SK-N-SH (cell line): ENCODE data around the gene HBP1. TPM values are rescaled to one million over a fixed set of nuclear protein-coding genes. Genes with fewer than 3 reads are reported as not detected.
A peak's percentile ranks its signal among the peaks of the same experiment; 100 is the strongest.

Source experiments
- CTCF ChIA-PET: fragments of 300-600, 350-600 bp; formaldehyde crosslinking; extraction: SDS; loops from one replicate; lab custom pipeline; 2021; lab: Yijun Ruan, JAX
- POLR2A ChIA-PET: fragments of 350-600 bp; sonication (Branson Sonifier 250); formaldehyde crosslinking; extraction: SDS; loops from one replicate; lab custom pipeline; 2020; ENCODE audit warnings: antibody characterized with exemption, inconsistent platforms; lab: Yijun Ruan, JAX
- DNase-seq: peaks from one replicate; pipeline ENCODE4 v3.0.0; 2012
- H2AFZ ChIP-seq: fragments of 200-600 bp; sonication (generic); 2 replicates; pipeline ENCODE4 v1.8.1; 2016; ENCODE audit warnings: antibody characterized with exemption, mild to moderate bottlenecking, low read depth
- H3F3A ChIP-seq: fragments of 200-600 bp; sonication (generic); replicated peaks from 2 replicates; pipeline ENCODE3; 2016; ENCODE audit warnings: antibody characterized with exemption, mild to moderate bottlenecking; ENCODE audit not compliant: insufficient read depth
- H3K27ac ChIP-seq, 2 experiments: fragments of 200-500 bp in 1 of 2; fragments of 200-600 bp in 1 of 2; sonication (Bioruptor generic) in 1 of 2; sonication (generic), shearing (Covaris generic) in 1 of 2; 2 replicates each; pipeline versions ENCODE4 v1.5.1 to v1.6.1; 2014 to 2016; ENCODE audit warnings: low read depth in 2 of 2, inconsistent platforms in 1 of 2, low read length in 1 of 2, mild to moderate bottlenecking in 1 of 2, mixed read lengths in 1 of 2
- H3K27me3 ChIP-seq: fragments of 200-600 bp; sonication (generic), shearing (Covaris generic); 2 replicates; pipeline ENCODE4 v1.6.1; 2016; ENCODE audit warnings: mixed run types; ENCODE audit not compliant: insufficient read depth
- H3K36me3 ChIP-seq, 2 experiments: fragments of 200-500 bp in 1 of 2; fragments of 200-600 bp in 1 of 2; sonication (Bioruptor generic) in 1 of 2; sonication (generic) in 1 of 2; replicated peaks in 1 of 2; 2 replicates each; pipeline versions ENCODE3 to v1.5.1; 2014 to 2016; ENCODE audit warnings: low read length in 1 of 2, mild to moderate bottlenecking in 1 of 2; ENCODE audit not compliant: insufficient read depth in 2 of 2, control insufficient read depth in 1 of 2
- H3K4me1 ChIP-seq, 2 experiments: fragments of 200-500 bp in 1 of 2; fragments of 200-600 bp in 1 of 2; sonication (Bioruptor generic) in 1 of 2; sonication (generic), shearing (Covaris generic) in 1 of 2; 2 replicates each; pipeline versions ENCODE4 v1.5.1 to v1.6.1; 2014 to 2016; ENCODE audit warnings: low read depth in 1 of 2, low read length in 1 of 2, mixed run types in 1 of 2; ENCODE audit not compliant: insufficient read depth in 2 of 2, control insufficient read depth in 1 of 2
- H3K4me2 ChIP-seq: fragments of 200-600 bp; sonication (generic), shearing (Covaris generic); 2 replicates; pipeline ENCODE4 v1.6.1; 2017; ENCODE audit warnings: mixed run types
- H3K4me3 ChIP-seq, 2 experiments: fragments of 200-500 bp in 1 of 2; fragments of 200-600 bp in 1 of 2; sonication (Bioruptor generic) in 1 of 2; sonication (generic), shearing (Covaris generic) in 1 of 2; 2 replicates each; pipeline versions ENCODE4 v1.5.1 to v1.8.1; 2014 to 2016; ENCODE audit warnings: low read depth in 2 of 2, inconsistent platforms in 1 of 2, low read length in 1 of 2, mild to moderate bottlenecking in 1 of 2, mixed read lengths in 1 of 2, moderate library complexity in 1 of 2
- H3K79me2 ChIP-seq: fragments of 200-600 bp; sonication (generic); 2 replicates; pipeline ENCODE4 v1.8.1; 2017; ENCODE audit warnings: mild to moderate bottlenecking; ENCODE audit not compliant: insufficient read depth
- H3K9ac ChIP-seq: fragments of 200-600 bp; sonication (generic); 2 replicates; pipeline ENCODE4 v1.6.1; 2017; ENCODE audit warnings: mixed run types
- H3K9me2 ChIP-seq: fragments of 200-600 bp; sonication (generic); 2 replicates; pipeline ENCODE4 v1.6.1; 2017; ENCODE audit warnings: mixed run types
- H3K9me3 ChIP-seq: fragments of 200-600 bp; sonication (generic); 2 replicates; pipeline ENCODE4 v1.6.1; 2017; ENCODE audit warnings: mixed run types, mild to moderate bottlenecking, moderate library complexity
- H4K20me1 ChIP-seq: fragments of 200-600 bp; sonication (generic); 2 replicates; pipeline ENCODE4 v1.6.1; 2017; ENCODE audit warnings: mild to moderate bottlenecking, mixed run types; ENCODE audit not compliant: insufficient read depth
- CTCF ChIP-seq: fragments of 200-600 bp; sonication (generic); IDR thresholded peaks from 2 replicates; pipeline ENCODE4 v1.6.1; 2017; ENCODE audit warnings: antibody characterized with exemption, mild to moderate bottlenecking, moderate library complexity
- ELF1 ChIP-seq: IDR thresholded peaks from 2 replicates; pipeline ENCODE4 v1.4.0; 2012
- EP300 ChIP-seq, 2 experiments: IDR thresholded peaks; 2 replicates each; pipeline versions ENCODE4 v1.4.0 to v1.6.1; 2012; ENCODE audit warnings: borderline replicate concordance in 1 of 2, low read depth in 1 of 2, low read length in 1 of 2
- GABPA ChIP-seq: IDR thresholded peaks from 2 replicates; pipeline ENCODE4 v1.4.0; 2012; ENCODE audit warnings: low read depth, mild to moderate bottlenecking
- GATA2 ChIP-seq: sonication (generic); formaldehyde crosslinking; IDR thresholded peaks from 2 replicates; pipeline ENCODE4 v1.5.0; 2020; ENCODE audit warnings: mild to moderate bottlenecking, missing genetic modification reagents
- NRF1 ChIP-seq: IDR thresholded peaks from 2 replicates; pipeline ENCODE4 v1.6.1; 2012; ENCODE audit warnings: low read depth, mild to moderate bottlenecking, low read length
- PBX3 ChIP-seq: IDR thresholded peaks from 2 replicates; pipeline ENCODE4; 2012
- REST ChIP-seq: IDR thresholded peaks from 2 replicates; pipeline ENCODE4 v1.6.1; 2012; ENCODE audit warnings: mild to moderate bottlenecking, low read depth, low read length, moderate library complexity
- RFX5 ChIP-seq: IDR thresholded peaks from 2 replicates; pipeline ENCODE4 v1.6.1; 2012; ENCODE audit warnings: mild to moderate bottlenecking, improper control_type of control experiment, low read length
- SMC3 ChIP-seq: IDR thresholded peaks from 2 replicates; pipeline ENCODE4 v1.6.1; 2012; ENCODE audit warnings: low read depth, low read length, improper control_type of control experiment
- USF2 ChIP-seq: fragments of 150-350 bp; IDR thresholded peaks from 2 replicates; pipeline ENCODE4 v1.6.1; 2017; ENCODE audit warnings: antibody characterized with exemption, low read length, low read depth, borderline replicate concordance
- YY1 ChIP-seq: IDR thresholded peaks from 2 replicates; pipeline ENCODE4 v1.4.0; 2012; ENCODE audit warnings: low read depth, mild to moderate bottlenecking
- ZBTB33 ChIP-seq: IDR thresholded peaks from 2 replicates; pipeline ENCODE4 v1.4.0; 2012; ENCODE audit warnings: low read depth, borderline replicate concordance
- WGBS: methylation state at CpG from one replicate; pipeline ENCODE4 v1.1.6; 2017; ENCODE audit warnings: low lambda C conversion rate; 5-methylcytosine and 5-hydroxymethylcytosine counted together
- polyA plus RNA-seq, 3 experiments: library from polyadenylated mRNA; depleted of rRNA; stranded (reverse); fragments of >200 nt; gene quantifications; 2 replicates each; pipeline ENCODE4 v1.2.3, GENCODE V29; 2012

Gene HBP1
- polyA plus RNA-seq, 1 of the 3 experiments (the other 2 are of a cell fraction): 27.2 TPM

- peak; percentile 59 for TF ChIP-seq PBX3
- TF ChIP-seq GABPA: no peak
- peak; percentile 69 to 75; a peak in 3 of 4 replicates for TF ChIP-seq EP300 (IDR thresholded peaks at IDR 0.05; ENCODE audit: borderline replicate concordance in 1 of 2, low read depth in 1 of 2, low read length in 1 of 2)
- TF ChIP-seq ZBTB33: peak; percentile 80
- no peak; the same call in 1 of the 2 replicates for TF ChIP-seq CTCF
- TF ChIP-seq RFX5: no peak
- 0 out of 2 replicates have a peak, but pooled peaks have one; percentile 35 for TF ChIP-seq ELF1
- TF ChIP-seq, all 33 proteins: peak for 22
Measured at GRCh38 chr7:107169120-107170050, 582 bp downstream of the HBP1 start (continued).

GRCh38 chr7:107170051-107170915 lies 1.5 kb downstream of the HBP1 start:
- H3K9ac ChIP-seq: peak overlapping the region; percentile 89
- WGBS: 14% methylated on average over 13 of the region's 13 CpGs
- CTCF ChIA-PET: interaction anchor here (0.6 to 6.3 kb wide), 7 partner anchors 8 to 585 kb away, joined by 3 to 77 read pairs (median 3); no protein-coding TSS in a partner anchor
- TF ChIP-seq YY1 (no peak), SMC3 (no peak), REST (no peak), GATA2 (CRISPR knock-in tag) (no peak), GABPA (no peak), NRF1 (no peak), CTCF (no peak), USF2 (no peak)

More at GRCh38 chr7:107170051-107170915, 1.5 kb downstream of the HBP1 start:
- Histone ChIP-seq H3K4me1 (peaks cover 0 to 13% of the 10 kb centered on the region in 2 experiments; a peak in 2 of 4 replicates), H2AFZ (peak overlapping the region; percentile 1; the same call in 1 of the 2 replicates), H3K9me3 (no peaks in the 10 kb centered on the region), H3K27ac (peak overlapping the region; percentile 86 to 88), H3K9me2 (no peaks in the 10 kb centered on the region), H4K20me1 (peaks cover 53% of the 10 kb centered on the region), H3K36me3 (peaks cover 9 to 11% of the 10 kb centered on the region in 2 experiments), H3K4me3 (peak overlapping the region; percentile 87 to 89), H3K4me2 (peak overlapping the region; percentile 81), H3F3A (peaks cover 21% of the 10 kb centered on the region), H3K27me3 (no peaks in the 10 kb centered on the region), H3K79me2 (peaks cover 54% of the 10 kb centered on the region)
- POLR2A ChIA-PET: interaction anchor here (1.0 to 3.2 kb wide), 3 partner anchors 31 to 573 kb away, joined by 3 to 19 read pairs (median 7); partner anchors contain the start of gene CBLL1
- DNase-seq: no peak
